KMS-11 (cell line): ENCODE results near the gene NUP210L.

Source experiments
- H2AFZ ChIP-seq: fragments of 200-600 bp; sonication (generic); 2 replicates; pipeline ENCODE4 v1.6.1; 2016; ENCODE audit warnings: antibody characterized with exemption, mixed run types, low read depth
- H3K27ac ChIP-seq: fragments of 200-600 bp; sonication (generic); 2 replicates; pipeline ENCODE4 v1.6.1; 2016; ENCODE audit warnings: mild to moderate bottlenecking, mixed run types
- H3K27me3 ChIP-seq: fragments of 200-600 bp; sonication (generic); 2 replicates; pipeline ENCODE4 v1.6.1; 2017; ENCODE audit warnings: mild to moderate bottlenecking, low read depth, mixed run types, moderate library complexity; ENCODE audit not compliant: insufficient read depth
- H3K36me3 ChIP-seq: fragments of 200-600 bp; sonication (generic); 2 replicates; pipeline ENCODE4 v1.6.1; 2017; ENCODE audit warnings: mild to moderate bottlenecking, mixed run types; ENCODE audit not compliant: insufficient read depth
- H3K4me1 ChIP-seq: fragments of 200-600 bp; sonication (generic); 2 replicates; pipeline ENCODE4 v1.6.1; 2016; ENCODE audit warnings: mild to moderate bottlenecking, low read depth, mixed run types; ENCODE audit not compliant: poor library complexity, severe bottlenecking
- H3K4me2 ChIP-seq: fragments of 200-600 bp; sonication (generic); 2 replicates; pipeline ENCODE4 v1.7.0; 2016; ENCODE audit warnings: mild to moderate bottlenecking, mixed run types
- H3K4me3 ChIP-seq: fragments of 200-600 bp; sonication (generic); IDR thresholded peaks from 2 replicates; pipeline ENCODE4 v1.6.1; 2017; ENCODE audit warnings: low read depth, low read length, mixed read lengths; ENCODE audit not compliant: insufficient read depth
- H3K79me2 ChIP-seq: fragments of 200-600 bp; sonication (generic); 2 replicates; pipeline ENCODE4 v1.6.1; 2016; ENCODE audit warnings: low read depth, mixed run types; ENCODE audit not compliant: insufficient read depth
- H3K9ac ChIP-seq: fragments of 200-600 bp; sonication (generic); 2 replicates; pipeline ENCODE4 v1.6.1; 2016; ENCODE audit warnings: mild to moderate bottlenecking, mixed run types
- H4K20me1 ChIP-seq: fragments of 200-600 bp; sonication (generic); 2 replicates; pipeline ENCODE4 v1.6.1; 2016; ENCODE audit warnings: mild to moderate bottlenecking, mixed run types; ENCODE audit not compliant: insufficient read depth
- CTCF ChIP-seq: fragments of 200-600 bp; sonication (generic); conservative IDR thresholded peaks from 2 replicates; pipeline ENCODE4 v1.6.1; 2017; ENCODE audit warnings: low read depth, mild to moderate bottlenecking, antibody characterized with exemption, low read length, moderate library complexity, mixed read lengths

NUP210L gene

GRCh38 chr1:153958961-153959260, 196.0 kb downstream of the NUP210L start:
- H2AFZ ChIP-seq: peak overlapping the region; percentile 76; the same call in 1 of the 2 replicates
- H3K4me1 ChIP-seq: peaks cover 43% of the 10 kb centered on the region
- peak overlapping the region; percentile 70; the same call in 1 of the 2 replicates for H3K4me2 ChIP-seq
- H3K27ac ChIP-seq: no peak overlapping the region
- no peak overlapping the region for H3K4me3 ChIP-seq
- H3K27me3 ChIP-seq: no peaks in the 10 kb centered on the region
- H3K79me2 ChIP-seq: peaks cover 55% of the 10 kb centered on the region
- TF ChIP-seq CTCF: no peak
- H3K9ac ChIP-seq: no peak overlapping the region
- H4K20me1 ChIP-seq: 0 out of 2 replicates have a peak, but pooled peaks cover 7% of the 10 kb centered on the region
- no peaks in the 10 kb centered on the region for H3K36me3 ChIP-seq

- Histone ChIP-seq H4K20me1 (0 out of 2 replicates have a peak, but pooled peaks cover 7% of the 10 kb centered on the region), H3K4me2 (peak within 1 kb of the TSS; percentile 70), H2AFZ (peak within 1 kb of the TSS; percentile 76), H3K79me2 (peaks cover 56% of the 10 kb centered on the region), H3K4me1 (peaks cover 41% of the 10 kb centered on the region), H3K27ac (peak within 1 kb of the TSS; percentile 38), H3K4me3 (peak within 1 kb of the TSS; percentile 99), H3K27me3 (no peaks in the 10 kb centered on the region), H3K9ac (peak within 1 kb of the TSS; percentile 55), H3K36me3 (no peaks in the 10 kb centered on the region)
- TF ChIP-seq CTCF: no peak
These were observed 196.5 kb downstream of the NUP210L start, which contains the start of gene CRTC2 for GRCh38 chr1:153958111-153958960. Gene CRTC2, minus strand, starts transcription at chr1:153958612. Its CDS starts 115 bp downstream, at chr1:153958497.

DNA sequence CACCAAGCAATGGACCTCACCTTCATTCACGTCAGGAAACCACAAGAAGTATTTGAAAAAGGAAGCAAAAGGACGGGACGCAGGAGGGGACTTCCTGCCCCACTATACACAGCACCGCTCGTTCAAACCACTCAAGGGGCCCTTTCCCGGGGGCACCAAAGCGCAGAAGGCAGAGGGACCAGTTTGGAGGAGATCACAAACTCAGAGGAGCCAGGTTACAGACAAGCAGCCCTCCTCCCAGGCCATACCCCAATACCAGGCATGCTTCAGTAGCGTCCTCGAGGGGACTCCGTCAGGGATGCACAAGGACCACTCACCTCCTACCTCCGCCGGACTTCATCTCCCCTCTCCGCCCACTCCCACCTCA, 197.1 kb downstream of the NUP210L start:
- Histone ChIP-seq H3K27ac (peak overlapping the region; percentile 38), H4K20me1 (0 out of 2 replicates have a peak, but pooled peaks cover 7% of the 10 kb centered on the region), H3K4me2 (peak overlapping the region; percentile 70), H2AFZ (peak overlapping the region; percentile 76), H3K79me2 (peaks cover 52% of the 10 kb centered on the region), H3K4me1 (peaks cover 39% of the 10 kb centered on the region), H3K27me3 (no peaks in the 10 kb centered on the region), H3K36me3 (no peaks in the 10 kb centered on the region; the same call in 1 of the 2 replicates), H3K9ac (peak overlapping the region; percentile 55), H3K4me3 (peak overlapping the region; percentile 99)
- no peak for TF ChIP-seq CTCF

- TF ChIP-seq CTCF: no peak
- Histone ChIP-seq H3K4me1 (peaks cover 34% of the 10 kb centered on the region), H3K79me2 (peaks cover 46% of the 10 kb centered on the region), H3K27ac (peak overlapping the region; percentile 38; the same call in 1 of the 2 replicates), H3K4me3 (peak overlapping the region; percentile 99), H3K9ac (peak overlapping the region; percentile 55; the same call in 1 of the 2 replicates), H3K4me2 (peak overlapping the region; percentile 70), H4K20me1 (0 out of 2 replicates have a peak, but pooled peaks cover 7% of the 10 kb centered on the region), H2AFZ (peak overlapping the region; percentile 76; the same call in 1 of the 2 replicates), H3K36me3 (no peaks in the 10 kb centered on the region; the same call in 1 of the 2 replicates), H3K27me3 (no peaks in the 10 kb centered on the region)
These were observed 197.7 kb downstream of the NUP210L start for GRCh38 chr1:153956997-153957715.
